ENCODE data around the gene ANK3.

ANK3 gene

GRCh38 chr10:60414111-60414510, 24.4 kb upstream of the ANK3 start:
- DNase-seq (ENCODE audit: low read depth in 2 of 2) = no peak

- no peak for DNase-seq (ENCODE audit: low read depth in 2 of 2)
Observed at GRCh38 chr10:60413306-60414012, 23.8 kb upstream of the ANK3 start.

DNA sequence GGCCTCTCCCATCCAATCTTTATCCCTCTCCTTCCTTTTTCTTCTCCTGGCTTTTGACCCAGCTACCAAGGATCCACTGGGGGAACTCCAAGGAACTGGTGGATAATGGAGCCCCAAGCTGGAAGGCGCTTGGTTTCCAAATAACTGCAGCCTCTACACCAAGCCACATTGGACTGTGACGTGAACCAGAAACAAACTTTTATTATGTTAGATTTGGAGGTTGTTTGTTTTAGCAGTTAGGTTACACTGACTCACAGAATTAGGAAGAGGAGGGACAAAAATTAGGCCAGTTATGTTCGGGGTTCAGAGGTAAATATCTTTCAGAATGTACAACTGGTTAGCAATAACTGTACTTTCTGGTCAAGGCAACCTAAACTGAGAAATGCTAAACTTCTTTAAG, 21.3 kb upstream of the ANK3 start:
- no peak for DNase-seq (ENCODE audit: low read depth in 2 of 2)

- no peak for DNase-seq (ENCODE audit: low read depth in 2 of 2)
Observed at GRCh38 chr10:60409202-60409601, 19.5 kb upstream of the ANK3 start.

DNA sequence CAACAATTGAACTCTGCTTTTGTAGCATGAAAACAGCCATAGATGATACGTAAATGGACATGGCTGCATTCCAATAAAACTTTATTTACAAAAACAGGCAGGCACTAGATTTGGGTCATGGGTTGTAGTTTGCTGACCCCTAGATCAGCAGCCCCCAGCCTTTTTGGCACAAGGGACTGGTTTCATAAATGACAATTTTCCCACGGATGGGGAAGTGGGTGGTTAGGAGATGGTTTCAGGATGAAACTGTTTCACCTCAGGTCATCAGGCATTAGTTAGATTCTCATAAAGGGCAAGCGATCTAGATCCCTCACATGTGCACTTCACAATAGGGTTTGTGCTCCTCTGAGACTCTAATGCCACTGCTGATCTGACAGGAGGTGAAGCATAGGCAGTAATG, 16.5 kb upstream of the ANK3 start:
- no peak for DNase-seq (ENCODE audit: low read depth in 2 of 2)

DNA sequence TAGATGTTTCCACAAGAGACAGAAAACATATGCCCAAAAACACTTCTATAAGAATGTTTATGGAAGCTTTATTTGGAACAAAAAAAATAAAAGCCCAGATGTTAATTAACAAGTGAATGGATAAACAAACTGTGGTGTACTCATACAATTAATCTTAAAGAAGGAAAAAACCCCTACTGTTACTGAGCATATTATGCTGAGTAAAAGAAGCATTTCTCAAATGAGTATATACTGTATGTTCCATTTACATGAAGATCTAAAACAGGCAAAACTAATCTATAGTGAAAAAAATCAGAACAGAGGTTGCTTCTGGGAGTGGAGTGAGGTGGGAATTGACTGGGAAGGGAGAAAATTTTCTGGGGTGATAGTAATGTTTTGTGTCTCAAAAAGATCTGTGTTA, 15.5 kb upstream of the ANK3 start:
- no peak for DNase-seq (ENCODE audit: low read depth in 2 of 2)

DNA sequence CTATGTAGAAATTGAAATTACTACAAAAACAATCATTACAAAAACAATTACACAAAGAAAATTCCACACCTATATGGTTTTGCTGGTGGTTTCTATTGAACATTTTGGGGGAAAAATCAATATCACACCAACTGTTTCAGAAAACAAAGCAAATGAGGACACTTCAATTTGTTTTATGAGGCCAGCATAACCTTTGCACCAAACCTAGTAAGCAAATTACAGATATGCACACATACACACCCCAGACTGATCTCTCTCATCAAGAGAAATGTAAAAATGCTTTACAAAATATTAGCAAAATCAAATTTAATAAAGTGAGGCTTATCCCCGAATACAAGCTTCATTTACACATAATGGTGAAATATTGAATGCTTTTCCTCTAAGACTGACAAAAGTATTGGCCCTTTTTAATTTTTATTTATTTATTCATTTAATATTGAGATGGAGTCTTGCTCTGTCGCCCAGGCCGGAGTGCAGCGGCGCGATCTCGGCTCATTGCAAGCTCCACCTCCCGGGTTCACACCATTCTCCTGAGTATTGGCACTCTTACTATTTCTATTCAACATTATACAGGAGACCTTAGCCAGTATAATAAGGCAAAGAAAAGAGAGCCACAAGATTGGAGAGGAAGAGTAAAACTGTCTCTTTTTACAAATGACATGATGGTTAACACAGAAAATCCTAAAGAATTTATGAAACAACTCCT, 13.6 kb upstream of the ANK3 start:
- DNase-seq (ENCODE audit: low read depth in 2 of 2) = no peak

GRCh38 chr10:60400366-60400765, 10.7 kb upstream of the ANK3 start:
- no peak for DNase-seq (ENCODE audit: low read depth in 2 of 2)

GRCh38 chr10:60399328-60399727, 9.7 kb upstream of the ANK3 start:
- no peak for DNase-seq (ENCODE audit: low read depth in 2 of 2)

GRCh38 chr10:60397792-60398191, 8.1 kb upstream of the ANK3 start:
- no peak for DNase-seq (ENCODE audit: low read depth in 2 of 2)

GRCh38 chr10:60396766-60397165, 7.1 kb upstream of the ANK3 start:
- DNase-seq (ENCODE audit: low read depth in 2 of 2) = no peak

GRCh38 chr10:60395711-60396110, 6.0 kb upstream of the ANK3 start:
- DNase-seq (ENCODE audit: low read depth in 2 of 2) = no peak

DNA sequence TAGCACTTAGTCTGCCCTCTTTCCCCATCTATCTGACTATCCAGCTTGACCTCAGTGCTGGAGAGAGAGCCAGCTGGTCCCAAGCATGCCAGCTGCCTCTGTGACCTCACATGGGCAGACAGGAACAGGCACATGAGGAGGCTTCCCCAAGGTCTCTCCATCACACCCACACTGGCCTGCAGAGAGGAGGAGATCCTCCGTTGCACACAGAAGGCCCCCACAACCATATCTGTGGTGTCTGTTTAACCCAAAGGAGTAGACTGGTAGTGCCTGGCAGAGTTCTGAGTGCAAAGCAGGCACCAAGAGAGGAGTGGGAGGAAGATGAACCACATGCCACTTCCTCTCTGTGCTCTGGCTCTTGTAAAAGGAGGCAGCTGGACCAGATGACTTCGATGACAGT, 4.8 kb upstream of the ANK3 start:
- no peak for DNase-seq (ENCODE audit: low read depth in 2 of 2)

- DNase-seq (ENCODE audit: low read depth in 2 of 2) = no peak
Observed at GRCh38 chr10:60390224-60390626, 550 bp upstream of the ANK3 start.

DNA sequence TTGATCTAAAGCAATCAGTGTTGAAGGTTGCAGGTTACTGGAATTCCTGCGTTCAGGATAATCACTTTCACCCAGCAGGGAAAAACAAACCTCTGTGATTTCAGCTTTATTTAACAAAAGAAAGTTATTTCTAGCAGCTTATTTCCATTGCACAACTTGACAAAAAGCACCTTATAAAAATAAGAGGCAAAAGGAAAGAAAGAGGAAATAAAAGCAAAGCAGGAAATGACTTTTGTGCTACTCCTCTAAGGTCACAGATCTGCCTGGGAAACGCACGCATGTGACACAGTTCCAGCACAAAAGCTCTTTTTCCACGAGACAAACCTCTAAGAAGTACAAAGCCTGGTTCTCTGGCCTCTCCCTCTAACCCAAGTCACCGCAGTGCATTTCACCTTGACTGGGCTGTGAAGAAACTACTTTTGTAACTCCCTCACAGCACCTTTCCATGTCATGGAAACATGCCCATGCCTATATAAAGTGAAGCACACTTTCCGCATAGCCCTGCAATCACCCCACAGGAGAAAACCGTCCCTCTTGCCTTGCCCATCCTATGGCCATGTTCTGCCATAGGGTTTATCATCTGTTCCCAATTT, 870 bp downstream of the ANK3 start:
- no peak for DNase-seq (ENCODE audit: low read depth in 2 of 2)

DNA sequence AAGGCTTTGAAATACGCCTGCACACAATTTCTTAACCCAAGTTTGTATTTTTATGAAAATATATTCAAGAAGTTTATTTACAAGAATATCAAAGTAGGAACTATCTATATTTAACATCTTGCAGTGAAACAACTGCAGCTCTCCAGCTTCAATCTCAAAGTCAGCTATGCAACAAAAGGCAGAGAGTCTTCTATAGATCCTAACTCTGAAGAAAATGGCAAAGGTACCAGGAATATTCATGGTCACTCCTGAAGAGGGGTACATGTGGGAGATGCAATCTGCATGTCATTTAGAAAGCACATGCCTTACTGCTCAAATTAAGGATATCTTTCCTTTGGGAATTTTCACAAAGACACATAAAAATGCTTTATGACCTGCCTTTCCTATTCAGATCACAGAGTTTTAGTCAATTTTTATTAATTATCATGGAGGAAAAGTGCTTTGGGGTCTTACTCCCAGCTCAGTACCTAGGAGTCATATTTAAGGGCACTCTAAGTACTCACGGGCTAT, 1.5 kb downstream of the ANK3 start:
- no peak for DNase-seq (ENCODE audit: low read depth in 2 of 2)

DNA sequence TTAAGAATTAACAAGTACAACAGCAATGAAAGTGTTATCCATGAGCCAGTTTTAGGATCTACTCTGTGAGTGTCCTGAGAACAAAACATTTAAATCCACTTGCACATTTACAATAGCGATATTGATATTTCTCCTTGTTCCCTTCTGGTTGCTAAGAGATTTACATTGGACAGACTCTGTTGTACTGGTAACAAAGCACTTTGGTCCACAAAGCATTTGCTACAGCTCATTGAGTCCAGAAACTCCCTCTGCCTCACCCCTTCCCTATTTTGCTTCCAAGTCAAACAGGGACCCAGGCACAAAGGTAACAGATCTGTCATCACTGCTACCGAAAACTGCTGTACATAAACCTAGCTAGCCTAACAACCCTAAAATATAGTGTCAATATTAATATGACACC, 2.1 kb downstream of the ANK3 start:
- no peak for DNase-seq (ENCODE audit: low read depth in 2 of 2)

GRCh38 chr10:60385399-60385738, 4.3 kb downstream of the ANK3 start:
- DNase-seq (ENCODE audit: low read depth in 2 of 2) = no peak

DNA sequence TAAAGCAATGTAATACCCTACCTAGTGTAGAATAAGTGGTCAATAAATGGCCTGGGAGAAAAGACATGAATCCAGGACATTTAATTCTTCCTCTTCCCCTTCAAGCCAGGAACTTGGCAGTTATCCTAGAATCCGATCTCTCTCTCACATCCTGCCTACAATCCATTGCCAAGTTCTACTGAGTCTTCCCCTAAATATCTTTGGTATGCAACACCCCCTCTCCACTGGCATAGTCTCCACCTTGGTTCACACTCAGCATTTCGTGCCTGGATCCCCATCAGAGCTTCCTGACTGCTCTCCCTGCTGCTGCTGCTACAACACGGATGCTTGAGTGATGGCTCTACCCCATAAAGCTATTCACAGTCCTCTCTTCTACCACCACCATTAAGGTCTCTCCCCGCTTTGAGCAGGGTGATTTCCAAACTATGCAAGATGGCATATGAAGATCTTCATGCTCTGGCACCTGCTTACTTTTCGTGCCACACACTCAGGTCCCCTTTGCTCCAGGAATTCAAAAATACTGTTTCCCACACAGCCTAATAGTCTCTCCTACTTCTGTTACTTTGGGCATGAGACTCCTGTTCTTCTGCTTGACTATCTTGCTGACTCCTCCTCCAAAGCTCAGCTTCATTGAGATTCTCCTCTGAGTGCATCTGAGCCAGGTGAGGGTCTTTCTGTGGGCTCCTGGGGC, 4.8 kb downstream of the ANK3 start:
- no peak for DNase-seq (ENCODE audit: low read depth in 2 of 2)

- DNase-seq (ENCODE audit: low read depth in 2 of 2) = no peak
Observed at GRCh38 chr10:60384011-60384410, 5.7 kb downstream of the ANK3 start.

DNA sequence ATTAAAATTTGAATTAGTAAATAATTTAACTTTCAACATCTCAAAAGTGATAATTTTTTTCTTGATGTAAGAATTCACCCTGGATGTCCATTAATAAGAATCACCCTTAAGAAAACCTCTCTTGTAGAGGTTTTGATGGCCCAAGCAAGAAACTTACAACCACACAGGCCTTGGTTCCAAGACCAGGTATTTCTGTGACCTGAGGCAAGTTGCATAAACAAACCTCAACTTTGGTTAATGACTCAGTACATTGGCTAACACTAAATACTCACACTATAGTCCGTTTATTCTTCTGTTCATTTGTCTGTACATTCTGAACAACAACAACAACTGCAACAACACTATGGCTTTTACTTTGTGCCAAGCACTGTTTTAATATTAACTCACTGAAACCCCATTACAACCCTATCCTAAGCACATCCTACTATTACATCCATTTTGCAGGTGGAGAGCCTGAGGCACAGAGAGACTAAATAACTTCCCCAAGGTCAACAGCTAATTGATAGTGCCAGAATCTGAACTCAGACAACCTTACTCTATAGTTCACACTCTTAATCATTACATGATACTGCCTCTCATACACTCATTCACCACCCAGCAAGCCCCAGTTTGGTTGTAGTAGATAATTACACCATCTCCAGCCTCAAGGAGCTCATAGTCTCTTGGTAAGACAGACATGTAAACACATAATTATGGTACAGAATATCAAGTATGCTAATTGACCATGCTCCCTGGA, 6.6 kb downstream of the ANK3 start:
- no peak for DNase-seq (ENCODE audit: low read depth in 2 of 2)

DNA sequence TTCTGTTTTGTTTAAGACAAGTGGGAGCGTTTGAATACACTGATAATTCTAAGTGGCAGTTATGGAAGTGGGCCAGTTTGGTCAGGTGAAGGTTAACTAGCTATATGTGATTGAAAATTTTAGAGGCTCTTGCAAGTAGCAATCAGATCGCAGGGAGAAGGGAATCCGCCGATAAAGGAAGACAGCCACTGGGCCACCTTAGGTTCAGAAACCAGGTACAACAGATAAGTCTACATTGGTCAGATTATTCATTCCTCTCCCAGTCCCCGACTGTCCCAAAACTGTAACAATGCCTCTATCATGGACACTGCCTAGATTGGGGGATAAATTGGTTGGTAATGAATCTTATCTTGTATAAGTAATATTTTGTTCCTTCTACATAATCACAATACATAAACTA, 8.9 kb downstream of the ANK3 start:
- no peak for DNase-seq (ENCODE audit: low read depth in 2 of 2)
